Inflammatory macrophage treated with lipopolysaccharide for 4 hours (primary cell): ENCODE results near the gene EIPR1.

Source experiments
- DNase-seq: peaks from one replicate; pipeline ENCODE4 v3.0.0-alpha.2; 2020

Gene EIPR1

GRCh38 chr2:3238951-3239841, 138.4 kb downstream of the EIPR1 start:
- no peak for DNase-seq

GRCh38 chr2:3236300-3237045, 141.1 kb downstream of the EIPR1 start:
- peak; percentile 56 for DNase-seq

GRCh38 chr2:3233877-3234276, 143.7 kb downstream of the EIPR1 start:
- no peak for DNase-seq

GRCh38 chr2:3229221-3229620, 148.4 kb downstream of the EIPR1 start:
- DNase-seq = no peak

GRCh38 chr2:3224681-3225080, 152.9 kb downstream of the EIPR1 start:
- DNase-seq = no peak

- DNase-seq = peak; percentile 83
These were observed 154.3 kb downstream of the EIPR1 start for GRCh38 chr2:3223080-3223923.

- DNase-seq = no peak
These were observed 155.0 kb downstream of the EIPR1 start for GRCh38 chr2:3222636-3223035.

GRCh38 chr2:3219536-3219935, 158.1 kb downstream of the EIPR1 start:
- no peak for DNase-seq

- no peak for DNase-seq
These were observed 160.0 kb downstream of the EIPR1 start for GRCh38 chr2:3217646-3218045.

- DNase-seq = no peak
These were observed 160.7 kb downstream of the EIPR1 start for GRCh38 chr2:3216841-3217495.

- DNase-seq = no peak
These were observed 162.7 kb downstream of the EIPR1 start for GRCh38 chr2:3214806-3215404.

GRCh38 chr2:3214065-3214464, 163.6 kb downstream of the EIPR1 start:
- no peak for DNase-seq

- no peak for DNase-seq
These were observed 164.6 kb downstream of the EIPR1 start for GRCh38 chr2:3212984-3213383.

GRCh38 chr2:3212061-3212362, 165.6 kb downstream of the EIPR1 start:
- DNase-seq = no peak

- no peak for DNase-seq
These were observed 166.2 kb downstream of the EIPR1 start for GRCh38 chr2:3211256-3212060.

- no peak for DNase-seq
These were observed 167.4 kb downstream of the EIPR1 start for GRCh38 chr2:3210257-3210656.

GRCh38 chr2:3209258-3209657, 168.4 kb downstream of the EIPR1 start:
- DNase-seq = no peak

GRCh38 chr2:3208591-3208990, 169.0 kb downstream of the EIPR1 start:
- DNase-seq = no peak

- DNase-seq = no peak
These were observed 169.4 kb downstream of the EIPR1 start for GRCh38 chr2:3208179-3208578.

GRCh38 chr2:3207091-3207491, 170.5 kb downstream of the EIPR1 start:
- no peak for DNase-seq

- no peak for DNase-seq
These were observed 171.8 kb downstream of the EIPR1 start for GRCh38 chr2:3205845-3206244.
